NCI-H1105 (cell line): ENCODE measurements around the gene PKP1.

Source experiments
- DNase-seq: peaks from one replicate; lab custom pipeline; 2025; lab: John Stamatoyannopoulos, UW

Gene PKP1

GRCh38 chr1:201353186-201353940 is 70.1 kb downstream of the PKP1 start:
- no peak for DNase-seq

GRCh38 chr1:201354151-201354900 is 71.0 kb downstream of the PKP1 start:
- no peak for DNase-seq

- DNase-seq = no peak
These were observed 71.6 kb downstream of the PKP1 start for GRCh38 chr1:201354901-201355295.

GRCh38 chr1:201355471-201355870 is 72.2 kb downstream of the PKP1 start:
- DNase-seq = no peak

- DNase-seq = no peak
These were observed 72.9 kb downstream of the PKP1 start for GRCh38 chr1:201356236-201356635.

GRCh38 chr1:201356701-201357100 is 73.4 kb downstream of the PKP1 start:
- no peak for DNase-seq

- no peak for DNase-seq
These were observed 73.9 kb downstream of the PKP1 start for GRCh38 chr1:201357211-201357610.

- DNase-seq = no peak
These were observed 74.5 kb downstream of the PKP1 start for GRCh38 chr1:201357636-201358348.

GRCh38 chr1:201358596-201358995 is 75.3 kb downstream of the PKP1 start:
- no peak for DNase-seq

GRCh38 chr1:201359031-201359872 is 75.9 kb downstream of the PKP1 start:
- no peak for DNase-seq

- DNase-seq = no peak
These were observed 76.5 kb downstream of the PKP1 start for GRCh38 chr1:201359873-201360210.

- DNase-seq = no peak
These were observed 77.2 kb downstream of the PKP1 start for GRCh38 chr1:201360486-201360885.

GRCh38 chr1:201360901-201361651 is 77.8 kb downstream of the PKP1 start:
- DNase-seq = no peak

GRCh38 chr1:201361652-201362504 is 78.6 kb downstream of the PKP1 start:
- peak; percentile 43 for DNase-seq

- no peak for DNase-seq
These were observed 79.6 kb downstream of the PKP1 start for GRCh38 chr1:201362906-201363305.

- DNase-seq = no peak
These were observed 80.2 kb downstream of the PKP1 start for GRCh38 chr1:201363467-201363866.

- DNase-seq = no peak
These were observed 81.5 kb downstream of the PKP1 start for GRCh38 chr1:201364808-201365105.

- no peak for DNase-seq
These were observed 81.9 kb downstream of the PKP1 start for GRCh38 chr1:201365251-201365650.

- no peak for DNase-seq
These were observed 83.4 kb downstream of the PKP1 start for GRCh38 chr1:201366696-201367095.

- DNase-seq = no peak
These were observed 85.9 kb downstream of the PKP1 start for GRCh38 chr1:201369209-201369608.

GRCh38 chr1:201370500-201370899 is 87.2 kb downstream of the PKP1 start:
- no peak for DNase-seq
